Measurements from ENCODE around the gene LYPLA2. TPM values are rescaled to one million over a fixed set of nuclear protein-coding genes. Genes with fewer than 3 reads are reported as not detected.

The LYPLA2 gene
- total and polyA plus RNA-seq, 2 of the 4 experiments (the other 2 are of a cell fraction), result 44.3 to 78.6 TPM

DNA sequence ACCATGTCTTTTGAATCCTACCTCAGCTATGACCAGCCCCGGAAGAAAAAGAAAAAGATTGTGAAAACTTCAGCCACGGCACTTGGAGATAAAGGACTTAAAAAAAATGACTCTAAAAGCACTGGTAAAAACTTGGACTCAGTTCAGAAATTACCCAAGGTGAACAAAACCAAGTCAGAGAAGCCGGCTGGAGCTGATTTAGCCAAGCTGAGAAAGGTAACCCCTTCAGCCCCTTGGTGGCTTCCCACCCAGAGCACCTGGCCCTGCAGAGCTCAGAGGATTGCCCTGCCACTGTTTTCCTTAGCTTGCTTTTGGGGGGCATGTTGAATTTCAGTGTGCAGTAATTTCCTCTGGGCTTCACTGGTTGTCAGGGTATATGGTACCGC lies 39.1 kb upstream of the LYPLA2 start:
- TF ChIP-seq, protein P1, sequence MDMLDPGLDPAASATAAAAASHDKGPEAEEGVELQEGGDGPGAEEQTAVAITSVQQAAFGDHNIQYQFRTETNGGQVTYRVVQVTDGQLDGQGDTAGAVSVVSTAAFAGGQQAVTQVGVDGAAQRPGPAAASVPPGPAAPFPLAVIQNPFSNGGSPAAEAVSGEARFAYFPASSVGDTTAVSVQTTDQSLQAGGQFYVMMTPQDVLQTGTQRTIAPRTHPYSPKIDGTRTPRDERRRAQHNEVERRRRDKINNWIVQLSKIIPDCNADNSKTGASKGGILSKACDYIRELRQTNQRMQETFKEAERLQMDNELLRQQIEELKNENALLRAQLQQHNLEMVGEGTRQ (IDR thresholded peaks at IDR 0.05; ENCODE audit: low read depth, low read length), result no peak
- no peak for TF ChIP-seq MXI1 (IDR thresholded peaks at IDR 0.05; ENCODE audit: borderline replicate concordance, low read depth, low read length)
- no peak for TF ChIP-seq CHD1 (IDR thresholded peaks at IDR 0.05; ENCODE audit: low read depth, low read length)
- no peak for TF ChIP-seq CEBPB (IDR thresholded peaks at IDR 0.05; ENCODE audit: low read depth, low read length)
- no peak for TF ChIP-seq MAZ (IDR thresholded peaks at IDR 0.05; ENCODE audit: borderline replicate concordance, low read depth, low read length)
- intact Hi-C loops (cut with micrococcal nuclease), result loop anchor here (2.0 kb wide), 1 partner anchor 207 kb away; no protein-coding TSS in a partner anchor
- DNase-seq (no peak), ATAC-seq (ENCODE audit: low read depth) (no peak)
- BruUV-seq (replicated peaks), result no TSS peak
- in situ Hi-C loops (cut with MboI; ENCODE audit: low sequenced_read_pairs), result loop anchor here (10.0 kb wide), 1 partner anchor 207 kb away; no protein-coding TSS in a partner anchor
- no peak overlapping the region for H2AFZ ChIP-seq (replicated peaks; ENCODE audit: low read length, poor library complexity)
- H3K4me2 ChIP-seq (ENCODE audit: low read depth, low read length), result no peak overlapping the region
- no peak overlapping the region for H3K27ac ChIP-seq (ENCODE audit: insufficient read depth, low read length)
- H3K9ac ChIP-seq (ENCODE audit: low read depth, low read length), result no peak overlapping the region
- H3K56ac ChIP-seq (ENCODE audit: extremely low read depth, insufficient read depth, low read length), result no peak overlapping the region
- POLR2A ChIA-PET (ENCODE audit: unreplicated experiment), result interaction anchor here (0.6 kb wide), 1 partner anchor 8 kb away, joined by 4 read pairs; the partner anchor contains the start of gene ELOA
- no peak overlapping the region for H2BK120ac ChIP-seq (ENCODE audit: low read depth, low read length)
- no peak overlapping the region for H2BK5ac ChIP-seq (ENCODE audit: low read depth, low read length, poor library complexity, severe bottlenecking)
- H3K4ac ChIP-seq (ENCODE audit: low read depth, low read length), result no peak overlapping the region
- H4K20me1 ChIP-seq (ENCODE audit: insufficient read depth, low read length), result peaks cover 43% of the 10 kb centered on the region
- no peak overlapping the region for H4K8ac ChIP-seq (ENCODE audit: low read depth in 2 of 2, low read length in 2 of 2)
- H2AK9ac ChIP-seq (replicated peaks; ENCODE audit: low read depth, low read length, poor library complexity), result no peak overlapping the region
- H4K5ac ChIP-seq (ENCODE audit: low read depth, low read length), result no peak overlapping the region
- peaks cover 31 to 73% of the 10 kb centered on the region in 2 experiments for H3K79me1 ChIP-seq (ENCODE audit: low read depth in 1 of 2, low read length in 2 of 2)
- no peak overlapping the region for H3K14ac ChIP-seq (replicated peaks; ENCODE audit: low read depth, low read length)
- dilution Hi-C loops (cut with HindIII; ENCODE audit: low sequenced_read_pairs, unreplicated experiment), result no loop called here
- H2AK5ac ChIP-seq (ENCODE audit: low read depth, low read length), result no peak overlapping the region
- no peaks in the 10 kb centered on the region for H3K27me3 ChIP-seq (ENCODE audit: control insufficient read depth, insufficient read depth, low read length)
- H4K91ac ChIP-seq (ENCODE audit: insufficient read depth, low read depth, low read length), result no peak overlapping the region
- no peaks in the 10 kb centered on the region; the same call in 1 of the 2 replicates for H3K4me1 ChIP-seq (ENCODE audit: control insufficient read depth, insufficient read depth, low read length)
- no peak overlapping the region for H3K4me3 ChIP-seq (ENCODE audit: insufficient read depth, low read depth, low read length)
- CTCF ChIA-PET, result interaction anchor here (1.1 kb wide), 1 partner anchor 9 kb away, joined by 3 read pairs; the partner anchor contains the start of gene ELOA
- H3K23ac ChIP-seq (ENCODE audit: low read depth, low read length), result no peak overlapping the region
- no peak overlapping the region for H2BK15ac ChIP-seq (ENCODE audit: low read depth, low read length)
- peaks cover 4% of the 10 kb centered on the region; the same call in 1 of the 2 replicates for H3K9me1 ChIP-seq (ENCODE audit: insufficient read depth, low read length)
- no peak overlapping the region for H2BK20ac ChIP-seq (ENCODE audit: low read depth, low read length)
- H3K9me3 ChIP-seq (ENCODE audit: control insufficient read depth, insufficient read depth, low read length), result no peaks in the 10 kb centered on the region
- H3K18ac ChIP-seq (ENCODE audit: low read depth, low read length), result no peak overlapping the region
- H3K36me3 ChIP-seq (ENCODE audit: control insufficient read depth, insufficient read depth, low read length), result peaks cover 56% of the 10 kb centered on the region
- no CpG with 5 or more reads among the region's 4 CpGs for WGBS, 2 experiments (ENCODE audit: extremely low coverage in 2 of 2, insufficient read length in 1 of 2)

All from IMR-90 (cell line).